ENCODE data around the gene FHOD3.

DNA sequence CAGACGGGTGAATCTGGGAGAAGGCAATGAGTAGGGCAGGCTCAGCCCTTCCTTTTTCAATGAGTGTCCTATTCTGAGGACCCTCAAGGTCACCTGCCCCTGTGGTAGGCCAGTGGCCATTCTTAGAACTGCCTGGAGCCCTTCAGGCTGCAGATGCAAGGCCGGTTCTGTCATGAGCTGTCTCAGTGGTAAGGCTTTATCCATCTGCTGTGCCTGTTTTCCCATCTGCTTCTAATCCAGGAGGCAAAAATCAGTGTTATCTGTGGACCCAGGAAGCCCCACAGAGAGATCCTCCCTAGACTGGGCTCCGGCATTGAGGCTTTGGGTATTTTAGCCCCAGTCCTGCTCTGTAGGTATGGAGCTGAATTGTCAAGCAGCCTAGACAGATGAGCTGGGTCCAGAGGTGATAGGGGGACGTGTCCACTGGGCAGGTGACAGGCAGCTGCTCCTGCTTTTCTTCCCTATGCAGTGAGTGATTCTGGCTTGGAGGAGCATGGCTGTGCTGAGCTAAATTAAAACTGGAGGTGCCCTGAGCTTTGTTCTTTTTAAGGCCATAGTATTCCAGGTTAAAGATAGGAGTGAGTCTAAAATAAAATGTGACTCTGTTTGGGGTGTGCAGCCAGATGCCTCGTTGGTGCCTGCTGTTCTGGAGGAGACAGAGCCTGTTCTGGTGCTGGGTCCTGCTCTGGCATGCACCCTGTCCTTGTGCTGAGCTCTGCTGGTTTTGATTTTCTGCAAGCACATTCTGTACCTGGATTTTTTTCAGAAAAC is 92.5 kb downstream of the FHOD3 start:
- no peak for TF ChIP-seq POLR2A (IDR thresholded peaks at IDR 0.05)
- TF ChIP-seq, protein P1, sequence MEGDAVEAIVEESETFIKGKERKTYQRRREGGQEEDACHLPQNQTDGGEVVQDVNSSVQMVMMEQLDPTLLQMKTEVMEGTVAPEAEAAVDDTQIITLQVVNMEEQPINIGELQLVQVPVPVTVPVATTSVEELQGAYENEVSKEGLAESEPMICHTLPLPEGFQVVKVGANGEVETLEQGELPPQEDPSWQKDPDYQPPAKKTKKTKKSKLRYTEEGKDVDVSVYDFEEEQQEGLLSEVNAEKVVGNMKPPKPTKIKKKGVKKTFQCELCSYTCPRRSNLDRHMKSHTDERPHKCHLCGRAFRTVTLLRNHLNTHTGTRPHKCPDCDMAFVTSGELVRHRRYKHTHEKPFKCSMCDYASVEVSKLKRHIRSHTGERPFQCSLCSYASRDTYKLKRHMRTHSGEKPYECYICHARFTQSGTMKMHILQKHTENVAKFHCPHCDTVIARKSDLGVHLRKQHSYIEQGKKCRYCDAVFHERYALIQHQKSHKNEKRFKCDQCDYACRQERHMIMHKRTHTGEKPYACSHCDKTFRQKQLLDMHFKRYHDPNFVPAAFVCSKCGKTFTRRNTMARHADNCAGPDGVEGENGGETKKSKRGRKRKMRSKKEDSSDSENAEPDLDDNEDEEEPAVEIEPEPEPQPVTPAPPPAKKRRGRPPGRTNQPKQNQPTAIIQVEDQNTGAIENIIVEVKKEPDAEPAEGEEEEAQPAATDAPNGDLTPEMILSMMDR (IDR thresholded peaks at IDR 0.05): no peak
- no peak for TF ChIP-seq POLR2AphosphoS5 (IDR thresholded peaks at IDR 0.05; ENCODE audit: insufficient read depth in 1 of 2, low read depth in 1 of 2)
